DMS114 treated with DMSO at 0.1 percent for 48 hours (cell line): ENCODE data around the gene FEZ2.
"Not testable (repeated sequence)": the region's sequence is repeated elsewhere in the genome, so short reads cannot be mapped to it uniquely, and the experiment has no call there.

Source experiments
- DNase-seq: peaks from one replicate; lab custom pipeline; 2025; ENCODE audit not compliant: unreplicated experiment; lab: John Stamatoyannopoulos, UW

Gene FEZ2, protein sequence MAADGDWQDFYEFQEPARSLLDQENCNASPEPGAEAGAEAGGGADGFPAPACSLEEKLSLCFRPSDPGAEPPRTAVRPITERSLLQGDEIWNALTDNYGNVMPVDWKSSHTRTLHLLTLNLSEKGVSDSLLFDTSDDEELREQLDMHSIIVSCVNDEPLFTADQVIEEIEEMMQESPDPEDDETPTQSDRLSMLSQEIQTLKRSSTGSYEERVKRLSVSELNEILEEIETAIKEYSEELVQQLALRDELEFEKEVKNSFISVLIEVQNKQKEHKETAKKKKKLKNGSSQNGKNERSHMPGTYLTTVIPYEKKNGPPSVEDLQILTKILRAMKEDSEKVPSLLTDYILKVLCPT

DNA sequence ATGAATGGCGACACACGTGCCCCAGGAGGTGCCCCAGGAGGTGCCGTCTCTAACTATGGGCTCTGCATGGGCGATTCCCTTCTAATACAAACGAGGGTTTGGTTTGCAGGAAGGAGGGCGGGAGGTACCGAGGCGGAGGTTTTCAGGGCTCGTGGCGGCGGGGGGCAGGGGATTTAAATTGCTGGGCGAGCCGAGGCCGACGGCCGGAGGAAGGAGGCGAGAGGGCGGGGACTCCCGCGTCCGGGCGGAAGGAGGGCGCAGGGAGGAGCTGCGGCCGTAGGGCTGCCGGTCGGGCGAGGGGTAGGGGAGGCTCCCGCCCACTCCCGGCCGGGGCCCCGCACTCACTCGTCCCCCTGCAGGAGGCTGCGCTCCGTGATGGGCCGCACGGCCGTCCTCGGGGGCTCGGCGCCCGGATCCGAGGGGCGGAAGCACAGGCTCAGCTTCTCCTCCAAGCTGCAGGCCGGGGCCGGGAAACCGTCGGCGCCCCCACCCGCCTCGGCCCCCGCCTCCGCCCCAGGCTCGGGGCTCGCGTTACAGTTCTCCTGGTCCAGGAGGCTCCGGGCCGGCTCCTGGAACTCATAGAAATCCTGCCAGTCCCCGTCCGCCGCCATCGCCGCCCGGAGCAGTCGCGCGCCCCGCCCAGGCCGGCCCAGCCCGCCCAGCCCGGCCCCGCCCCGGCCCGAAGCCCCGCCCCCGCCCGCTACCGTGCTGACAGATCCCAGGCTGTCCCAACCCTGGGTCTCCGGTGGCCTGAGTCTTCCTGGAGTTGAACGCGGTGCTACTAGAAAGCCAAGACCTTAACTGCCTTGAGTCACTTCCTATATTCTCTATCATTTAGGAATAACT, at the start of gene FEZ2:
TSS of gene FEZ2 (minus strand) at position 637 of the 846 bp plus-strand sequence. CDS start at position 611, 26 bp downstream.
- DNase-seq: peak; percentile 34

DNA sequence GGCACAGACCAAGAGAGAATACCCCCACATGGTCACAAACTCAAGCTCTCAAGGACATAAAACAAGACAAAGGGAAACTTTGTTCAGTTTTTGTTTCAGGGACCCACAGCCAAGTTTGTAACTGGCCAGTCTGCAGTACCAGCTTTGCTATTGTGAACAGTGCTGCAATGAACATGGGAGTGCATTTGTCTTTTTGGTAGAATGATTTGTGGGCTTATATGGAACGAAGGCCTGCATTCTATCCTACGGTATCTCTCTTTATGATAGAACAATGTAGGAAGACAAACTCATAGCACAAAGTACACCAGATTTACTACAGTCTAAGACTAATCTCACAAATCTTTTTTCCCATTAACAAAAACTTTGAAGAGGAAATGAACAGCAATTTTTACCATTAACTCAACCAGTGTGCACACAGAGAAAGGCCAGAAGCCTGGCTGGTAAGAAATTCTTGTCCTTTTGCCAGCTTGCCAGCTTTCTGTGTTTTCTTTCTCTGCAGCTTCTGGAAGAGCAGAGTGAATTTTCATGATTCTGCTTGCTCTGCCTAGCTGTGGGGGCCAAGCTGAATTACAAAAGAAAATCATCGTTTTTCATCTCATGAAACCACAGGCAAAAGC, 37.1 kb upstream of the FEZ2 start:
- DNase-seq: no peak

DNA sequence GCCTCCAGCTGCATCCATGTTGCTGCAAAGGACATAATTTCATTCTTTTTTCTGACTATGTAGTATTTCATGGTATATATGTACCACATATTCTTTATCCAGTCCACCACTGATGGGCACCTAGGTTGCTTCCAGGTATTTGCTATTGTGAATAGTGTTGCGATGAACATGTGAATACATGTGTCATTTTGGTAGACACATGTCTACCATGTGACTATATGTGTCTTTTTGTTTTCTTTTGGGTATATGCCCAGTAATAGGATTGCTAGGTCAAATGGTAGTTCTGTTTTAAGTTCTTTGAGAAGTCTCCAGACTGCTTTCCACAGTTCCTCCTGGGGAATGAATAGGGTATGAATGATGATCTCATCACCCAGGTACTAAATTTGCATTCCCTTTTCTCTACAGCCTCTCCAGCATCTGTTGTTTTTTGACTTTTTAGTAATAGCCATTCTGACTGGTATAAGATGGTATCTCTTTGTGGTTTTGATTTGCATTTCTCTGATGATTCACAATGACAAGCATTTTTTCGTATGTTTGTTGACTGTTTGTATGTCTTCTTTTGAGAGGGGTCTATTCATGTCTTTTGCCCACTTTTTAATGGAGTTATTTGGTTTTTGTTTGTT, 35.6 kb upstream of the FEZ2 start:
- DNase-seq: no peak

DNA sequence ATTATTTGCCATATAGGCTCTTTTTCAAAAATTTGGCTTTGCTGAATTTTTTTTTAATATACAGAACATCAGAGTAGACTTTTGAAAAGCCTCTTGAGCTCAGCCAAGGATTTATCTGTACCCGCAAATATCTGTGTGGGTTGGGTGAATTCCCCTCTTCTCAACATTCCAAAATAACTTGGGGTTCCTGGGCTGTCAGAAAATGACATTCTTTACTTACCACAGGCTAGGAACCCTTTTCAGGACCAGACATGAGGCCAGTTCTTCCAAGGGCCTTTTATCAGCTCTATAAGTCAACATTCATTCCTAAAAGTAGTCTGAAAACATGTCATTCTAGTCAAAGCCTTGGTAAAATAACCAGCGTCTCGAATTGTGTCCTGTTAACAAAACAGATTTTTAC, 28.8 kb upstream of the FEZ2 start:
- no peak for DNase-seq

DNA sequence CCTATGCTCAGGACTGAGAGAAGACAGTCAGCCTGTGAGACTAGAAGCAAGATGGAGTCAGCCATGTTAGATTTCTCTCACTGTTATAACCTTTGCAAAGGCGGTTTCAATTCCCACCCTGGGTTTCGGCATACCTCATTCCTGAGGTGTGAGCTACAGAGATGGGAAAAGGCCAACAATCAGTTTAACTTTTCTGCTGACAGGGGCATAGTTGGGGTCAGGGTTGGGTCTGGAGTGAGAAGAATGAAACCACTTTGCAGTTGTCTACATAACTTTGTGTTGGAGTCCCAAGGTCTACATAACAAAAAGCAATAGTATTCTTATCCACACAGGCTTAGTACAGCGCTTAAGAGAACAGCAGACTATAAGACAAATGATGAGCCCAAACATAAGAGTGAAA, 28.1 kb upstream of the FEZ2 start:
- no peak for DNase-seq

DNA sequence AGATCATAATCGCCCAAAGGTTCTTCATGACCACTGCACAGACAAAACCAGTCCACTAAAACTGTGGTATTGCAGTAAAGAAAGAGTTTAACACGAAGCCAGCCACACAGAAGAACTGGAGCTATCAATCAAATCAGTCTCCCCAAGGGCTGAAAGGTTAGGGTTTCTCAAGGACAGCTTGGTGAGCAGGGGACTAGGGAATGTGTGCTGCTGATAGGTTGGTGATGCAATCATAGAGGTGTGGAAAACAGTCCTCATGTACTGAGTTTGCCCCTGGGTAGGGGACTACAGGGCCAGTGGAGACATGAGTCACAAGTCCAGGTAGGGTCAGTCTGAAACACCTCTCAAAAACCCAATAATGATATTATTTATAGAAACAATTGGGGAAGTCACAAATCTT, 27.3 kb upstream of the FEZ2 start:
- DNase-seq: no peak

DNA sequence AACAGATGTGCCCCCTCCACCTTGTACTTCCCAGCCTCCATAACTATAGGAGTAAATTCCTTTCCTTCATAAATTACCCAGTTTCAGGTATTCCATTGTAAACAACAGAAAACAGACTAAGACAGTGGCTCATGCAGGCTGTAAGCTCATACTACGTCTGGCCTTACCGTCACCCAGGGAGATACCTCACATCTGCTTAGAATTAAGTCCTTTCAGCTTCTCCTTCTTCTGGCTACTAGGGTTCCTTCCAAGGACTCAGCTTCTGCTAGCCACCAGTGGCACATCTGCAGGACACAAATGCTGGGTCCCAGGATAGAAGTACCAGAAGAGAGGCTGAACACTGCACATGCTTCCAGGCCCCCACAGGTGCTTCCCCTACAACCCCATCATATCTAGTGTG, 22.4 kb upstream of the FEZ2 start:
- no peak for DNase-seq

DNA sequence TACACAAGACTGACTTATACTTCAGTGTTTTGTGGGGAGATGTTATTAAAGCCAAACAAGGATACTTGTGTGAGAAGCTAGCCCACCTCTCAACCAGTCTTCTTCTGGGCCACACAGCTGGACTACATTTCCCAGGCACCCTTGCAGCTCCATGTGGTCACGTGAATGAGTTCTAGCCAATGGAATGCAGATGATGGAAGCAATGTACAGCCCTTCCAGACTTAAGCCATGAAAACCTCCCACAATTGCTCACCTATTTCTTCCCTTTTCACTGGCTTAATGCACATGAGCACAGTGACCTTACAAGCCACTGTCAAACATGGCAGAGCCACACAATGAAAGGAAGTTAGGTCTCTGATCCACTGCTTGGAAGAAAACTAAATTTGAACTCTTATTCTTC, 20.4 kb upstream of the FEZ2 start:
- peak; percentile 43 for DNase-seq

DNA sequence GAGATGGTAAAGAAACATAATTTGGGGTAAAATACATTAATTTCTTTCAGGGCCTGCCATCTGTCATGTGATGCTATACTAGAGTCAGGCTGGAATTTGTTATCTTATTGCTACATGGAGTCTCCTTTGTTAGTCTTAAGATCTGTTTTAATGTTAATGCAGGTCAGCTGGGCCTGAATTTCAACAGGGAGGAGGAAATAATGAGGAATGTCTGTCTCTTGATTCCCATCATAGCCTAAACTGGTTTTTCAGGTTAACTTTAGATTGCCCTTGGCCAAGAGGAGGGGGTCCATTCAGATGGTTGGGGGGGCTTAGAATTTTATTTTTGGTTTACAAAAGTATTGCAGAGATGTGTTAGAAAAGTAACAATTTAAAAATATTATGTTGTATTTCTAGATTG, 19.0 kb upstream of the FEZ2 start:
- DNase-seq: no peak

DNA sequence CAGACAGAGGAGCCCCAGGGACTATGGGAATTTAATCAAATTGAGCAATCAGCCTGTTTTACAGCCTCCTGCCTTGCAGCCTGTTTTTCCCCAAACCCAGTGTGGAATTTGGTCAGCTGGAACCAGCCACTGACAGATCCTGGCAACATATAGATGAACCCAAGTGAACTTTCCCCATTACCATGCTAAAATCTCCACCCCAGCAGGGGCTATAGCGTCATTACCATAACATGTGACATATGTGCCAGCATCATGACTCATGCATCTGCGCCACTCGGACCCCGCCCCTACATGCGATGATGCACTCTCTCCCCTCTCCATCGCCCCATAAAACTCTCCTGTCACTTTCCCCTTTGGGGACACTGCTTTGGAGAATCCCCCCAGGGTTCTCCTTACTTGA, 17.3 kb upstream of the FEZ2 start:
- no peak for DNase-seq

DNA sequence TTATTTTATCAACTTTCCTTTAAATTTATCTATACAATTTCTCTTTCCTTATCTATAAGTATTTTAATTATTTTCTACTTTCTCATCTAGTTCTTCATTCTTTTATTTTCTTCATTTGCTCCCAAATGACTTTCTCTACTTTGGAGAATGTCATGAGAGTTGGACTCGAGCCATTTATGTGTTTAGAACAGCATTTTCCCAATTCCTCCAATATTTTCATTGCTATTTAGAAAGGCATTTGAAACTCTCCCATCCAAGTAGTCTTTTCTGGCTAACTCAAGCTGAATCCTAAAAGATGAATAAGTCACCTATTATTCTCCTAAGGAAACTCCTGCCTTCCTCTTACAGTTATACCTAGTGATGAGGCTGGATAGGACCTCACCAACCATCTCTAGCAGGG, 15.8 kb upstream of the FEZ2 start:
- no peak for DNase-seq

DNA sequence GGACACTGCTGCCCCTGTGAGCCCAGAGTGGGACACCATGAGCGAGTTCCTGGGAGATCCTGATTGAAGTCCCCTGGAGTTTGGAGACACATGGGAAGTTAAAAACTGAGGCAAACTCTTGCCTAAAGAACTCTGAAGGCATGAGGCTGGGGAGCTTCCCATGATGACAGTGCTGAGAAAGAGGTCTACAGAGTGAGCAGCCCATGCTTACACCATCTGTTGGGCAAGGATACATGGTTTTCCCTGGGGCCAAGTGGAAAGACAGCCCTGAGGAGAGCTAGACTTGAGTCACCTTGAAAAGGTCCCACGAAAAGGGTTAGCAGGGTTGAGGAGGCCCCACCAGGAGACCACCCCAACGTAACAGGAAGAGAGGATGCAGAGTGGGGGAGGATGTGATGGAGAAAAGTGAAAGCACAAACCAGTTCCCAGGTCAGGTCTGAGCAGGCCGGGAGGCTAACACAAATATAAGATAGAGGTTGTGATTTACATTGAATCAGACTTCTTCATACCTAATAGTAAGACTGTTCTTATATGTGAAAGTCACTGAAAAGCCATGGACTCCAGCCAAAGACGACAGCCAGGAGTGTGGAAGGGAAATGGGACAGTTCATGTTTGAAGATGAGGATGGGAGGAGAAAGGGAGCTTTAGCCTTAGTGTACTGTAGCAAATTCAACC, 13.5 kb upstream of the FEZ2 start:
- DNase-seq: no peak

DNA sequence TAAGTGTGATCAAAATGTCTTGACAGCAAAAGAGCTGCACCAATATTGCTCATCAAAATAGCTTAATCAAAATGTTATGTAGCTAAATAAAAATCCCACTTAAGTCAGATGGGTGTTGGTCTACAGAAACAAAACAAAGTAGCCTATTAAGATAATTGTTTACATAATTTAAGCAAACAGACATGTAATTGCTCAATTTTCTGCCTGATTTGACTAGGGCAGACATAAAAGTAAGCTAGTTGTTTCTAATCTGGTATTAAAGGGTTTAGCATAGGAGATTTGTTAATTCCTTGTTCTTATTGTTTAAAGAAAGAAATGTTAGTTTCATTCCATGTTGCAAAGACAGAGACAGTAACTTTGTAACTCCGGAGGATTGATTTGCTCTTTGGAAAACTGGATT, 11.5 kb upstream of the FEZ2 start:
- no peak for DNase-seq

DNA sequence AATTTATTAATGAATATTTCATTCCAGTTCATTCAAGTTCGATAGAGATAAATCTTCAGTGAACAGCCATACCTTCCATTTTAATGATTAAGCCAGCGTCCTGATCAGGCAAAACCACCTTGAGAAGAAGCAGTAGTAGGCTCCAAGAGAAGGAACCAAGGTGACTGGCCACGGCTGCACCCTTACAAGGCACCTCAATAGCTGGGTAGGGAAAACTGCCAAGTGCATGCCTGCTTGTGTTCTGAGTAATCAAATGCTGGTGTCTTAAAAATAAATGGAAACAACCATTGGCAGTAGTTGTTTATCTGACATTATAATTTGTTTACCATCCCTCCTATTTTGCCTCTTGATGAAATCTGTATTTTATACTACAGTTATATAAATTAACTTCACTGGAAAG, 10.0 kb upstream of the FEZ2 start:
- no peak for DNase-seq

DNA sequence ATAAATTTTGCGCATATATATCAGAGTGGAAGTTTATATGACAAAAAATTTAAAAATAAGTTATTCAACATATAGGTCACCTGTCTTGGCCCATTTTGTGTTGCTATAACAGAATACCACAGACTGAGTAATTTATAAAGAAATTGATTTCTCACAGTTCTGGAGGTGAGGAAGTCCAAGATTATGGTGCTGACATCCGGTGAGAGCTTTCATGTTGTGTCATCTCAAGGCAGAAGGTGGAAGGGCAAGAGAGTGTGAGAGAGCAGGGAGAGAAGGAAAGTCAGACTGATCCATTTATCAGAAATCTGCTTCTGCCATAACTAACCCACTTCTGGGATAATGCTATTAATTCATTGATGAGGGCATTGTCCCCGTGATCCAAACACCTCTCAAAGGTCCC, 9.0 kb upstream of the FEZ2 start:
- DNase-seq: no peak

DNA sequence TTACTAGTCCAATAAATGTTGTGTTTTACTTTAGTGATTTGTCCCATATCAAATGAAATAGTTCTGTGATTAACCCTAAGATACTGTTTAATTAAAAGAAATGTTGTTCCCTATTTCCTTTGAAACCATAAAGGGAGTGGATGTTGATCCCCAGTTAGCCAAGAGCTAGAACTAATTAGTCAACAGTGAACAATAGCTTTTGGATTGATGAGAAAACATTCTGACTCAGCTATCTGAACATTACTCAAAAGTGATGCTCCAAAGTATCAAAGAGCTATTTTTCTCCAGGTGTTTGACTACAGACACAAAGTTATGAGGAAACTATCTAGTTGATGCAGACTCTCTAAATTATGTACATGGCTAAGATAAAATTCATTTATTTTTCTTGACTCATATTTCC, 7.3 kb upstream of the FEZ2 start:
- DNase-seq: no peak

DNA sequence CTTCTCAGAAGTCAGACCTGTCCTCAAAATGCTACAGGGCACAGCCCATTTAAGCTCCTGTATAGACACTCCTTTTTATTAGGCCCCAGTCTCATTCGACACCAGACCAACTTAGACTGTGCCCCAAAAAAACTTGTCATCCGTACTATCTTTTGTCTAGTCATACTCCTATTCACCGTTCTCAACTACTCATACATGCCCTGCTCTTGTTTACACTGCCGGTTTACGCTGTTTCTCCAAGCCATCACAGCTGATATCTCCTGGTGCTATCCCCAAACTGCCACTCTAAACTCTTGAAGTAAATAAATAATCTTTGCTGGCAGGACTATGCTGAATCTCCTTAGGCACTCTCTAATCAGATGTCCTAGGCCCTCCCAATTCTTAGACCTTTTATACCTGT, 5.7 kb upstream of the FEZ2 start:
- DNase-seq: not testable (repeated sequence)

DNA sequence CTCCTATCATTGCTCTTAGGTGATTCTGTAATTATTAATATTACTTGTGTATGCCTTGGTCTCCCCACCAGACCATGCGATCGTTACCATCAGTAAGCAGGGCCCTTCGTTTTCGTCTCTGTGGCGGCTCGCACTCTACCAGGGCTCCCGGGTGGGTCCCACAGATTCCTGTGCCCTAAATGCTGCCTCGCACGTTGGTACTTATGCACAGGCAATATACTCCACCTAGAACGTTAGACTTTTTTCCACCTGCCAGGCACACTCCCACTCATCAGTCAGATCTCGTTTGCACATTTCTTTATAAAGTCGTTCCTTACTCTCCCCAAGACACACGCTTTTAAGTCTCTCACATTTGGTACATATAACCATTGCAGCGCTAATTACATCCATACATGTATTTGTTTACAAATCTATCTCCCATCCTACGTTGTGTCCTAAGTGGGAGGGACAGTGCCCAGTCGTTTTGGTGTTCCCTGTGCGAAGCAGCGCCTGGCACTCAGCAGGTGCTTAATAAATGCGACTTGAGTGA, 901 bp downstream of the FEZ2 start:
- DNase-seq: no peak

DNA sequence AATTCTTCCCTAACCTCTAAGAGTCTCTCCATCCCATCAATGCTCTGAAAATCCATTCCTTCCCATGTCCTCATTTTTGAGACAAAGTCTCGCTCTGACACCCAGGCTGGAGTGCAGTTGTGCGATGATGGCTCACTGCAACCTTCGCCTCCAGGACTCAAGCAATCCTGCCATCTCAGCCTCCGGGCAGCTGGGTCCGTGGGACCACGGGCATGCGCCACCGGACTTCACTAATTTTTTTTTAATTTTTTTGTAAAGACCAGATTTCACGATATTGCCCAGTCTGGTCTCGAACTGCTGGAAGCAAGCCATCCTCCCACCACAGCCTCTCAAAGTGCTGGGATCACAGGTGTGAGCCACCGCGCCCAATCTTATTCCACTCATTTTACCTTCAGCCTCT, 1.6 kb downstream of the FEZ2 start:
- no peak for DNase-seq

DNA sequence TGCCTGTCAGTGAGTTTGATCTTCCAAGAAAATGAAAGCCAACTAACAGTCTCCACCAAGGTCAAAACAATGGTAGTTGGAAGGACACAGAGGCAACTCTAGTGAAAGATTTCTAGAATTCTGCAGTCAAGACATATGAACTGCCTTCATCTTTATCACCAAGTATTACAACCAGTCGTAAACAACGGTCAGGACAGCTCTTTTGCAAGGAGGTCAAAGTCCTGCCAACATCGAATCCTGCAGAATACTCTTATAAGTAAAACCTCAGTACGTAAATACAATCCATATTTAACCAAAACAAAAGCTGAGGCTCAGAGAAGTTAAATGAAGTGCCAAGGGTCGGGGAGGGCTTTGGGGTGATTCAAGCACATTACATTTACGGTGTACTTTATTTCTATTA, 3.1 kb downstream of the FEZ2 start:
- no peak for DNase-seq

DNA sequence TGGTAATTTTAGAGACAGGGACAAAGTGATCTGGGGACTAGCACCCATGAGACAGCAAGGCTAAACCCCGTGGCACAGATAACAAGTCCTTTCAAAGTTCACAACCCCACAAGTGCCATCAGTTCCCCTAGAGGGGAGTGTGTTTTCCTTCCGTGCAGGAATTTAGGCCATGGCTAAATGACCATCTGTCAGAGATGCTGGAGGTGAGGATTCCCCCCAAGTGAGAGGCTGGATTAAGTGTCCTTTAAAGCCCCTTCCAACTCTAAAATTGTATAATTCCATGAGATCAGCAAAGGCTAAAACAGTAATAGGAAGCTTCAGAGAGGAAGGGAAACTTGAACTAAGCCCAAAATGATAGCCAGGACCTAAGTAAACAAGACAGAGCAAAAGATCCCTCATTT, 8.7 kb downstream of the FEZ2 start:
- DNase-seq: no peak
